Mucosa of rectum (tissue), 2 donors: ENCODE data around the gene PTPRD.
"Not testable (repeated sequence)": the region's sequence is repeated elsewhere in the genome, so short reads cannot be mapped to it uniquely, and the experiment has no call there.

Source experiments
- H3K27ac ChIP-seq, 2 donors: one replicate each; pipeline ENCODE4 v1.7.0; 2013; ENCODE audit warnings: inconsistent platforms in 2 of 2, low read depth in 2 of 2, low read length in 2 of 2
- H3K27me3 ChIP-seq, 2 donors: one replicate each; pipeline ENCODE4 v1.7.0; 2013; ENCODE audit warnings: low read length in 2 of 2; ENCODE audit not compliant: control insufficient read depth in 2 of 2, insufficient read depth in 2 of 2
- H3K36me3 ChIP-seq, 2 donors: one replicate each; pipeline ENCODE4 v1.7.0; 2013; ENCODE audit warnings: low read length in 2 of 2; ENCODE audit not compliant: control insufficient read depth in 2 of 2, insufficient read depth in 2 of 2
- H3K4me1 ChIP-seq, 2 donors: one replicate each; pipeline ENCODE4 v1.7.0; 2013; ENCODE audit warnings: low read length in 2 of 2, mild to moderate bottlenecking in 1 of 2; ENCODE audit not compliant: control insufficient read depth in 2 of 2, insufficient read depth in 2 of 2
- H3K4me3 ChIP-seq, 2 donors: one replicate each; pipeline ENCODE4 v1.7.0; 2013; ENCODE audit warnings: low read length in 2 of 2
- H3K9ac ChIP-seq, 2 donors: one replicate each; pipeline ENCODE4 v1.7.0; 2013; ENCODE audit warnings: low read length in 2 of 2, low read depth in 1 of 2, mild to moderate bottlenecking in 1 of 2
- H3K9me3 ChIP-seq, 2 donors: one replicate each; pipeline ENCODE4 v1.7.0; 2013; ENCODE audit warnings: low read length in 2 of 2; ENCODE audit not compliant: control insufficient read depth in 2 of 2
- donor health status: healthy.
- donor health status: Normal muscosa, but diverticular disease.

PTPRD gene

GRCh38 chr9:9002826-9003583 lies 1609.8 kb downstream of the PTPRD start:
- Histone ChIP-seq H3K4me1 (no peaks in the 10 kb centered on the region), H3K9ac (no peak overlapping the region), H3K27ac (no peak overlapping the region), H3K27me3 (no peaks in the 10 kb centered on the region), H3K4me3 (no peak overlapping the region), H3K36me3 (no peaks in the 10 kb centered on the region), H3K9me3 (no peaks in the 10 kb centered on the region)

- H3K27ac ChIP-seq: no peak overlapping the region
- H3K4me1 ChIP-seq: no peaks in the 10 kb centered on the region
- H3K4me3 ChIP-seq: no peak overlapping the region
- no peaks in the 10 kb centered on the region for H3K27me3 ChIP-seq
- H3K9me3 ChIP-seq: no peaks in the 10 kb centered on the region
- no peak overlapping the region for H3K9ac ChIP-seq
- no peaks in the 10 kb centered on the region for H3K36me3 ChIP-seq
These were observed 1632.2 kb downstream of the PTPRD start for GRCh38 chr9:8980496-8981013.

GRCh38 chr9:8978334-8978733 lies 1634.5 kb downstream of the PTPRD start:
- H3K27me3 ChIP-seq: no peaks in the 10 kb centered on the region
- H3K9me3 ChIP-seq: no peaks in the 10 kb centered on the region
- H3K36me3 ChIP-seq: no peaks in the 10 kb centered on the region
- no peaks in the 10 kb centered on the region for H3K4me1 ChIP-seq
- no peak overlapping the region for H3K27ac ChIP-seq
- H3K9ac ChIP-seq: no peak overlapping the region
- H3K4me3 ChIP-seq: no peak overlapping the region

DNA sequence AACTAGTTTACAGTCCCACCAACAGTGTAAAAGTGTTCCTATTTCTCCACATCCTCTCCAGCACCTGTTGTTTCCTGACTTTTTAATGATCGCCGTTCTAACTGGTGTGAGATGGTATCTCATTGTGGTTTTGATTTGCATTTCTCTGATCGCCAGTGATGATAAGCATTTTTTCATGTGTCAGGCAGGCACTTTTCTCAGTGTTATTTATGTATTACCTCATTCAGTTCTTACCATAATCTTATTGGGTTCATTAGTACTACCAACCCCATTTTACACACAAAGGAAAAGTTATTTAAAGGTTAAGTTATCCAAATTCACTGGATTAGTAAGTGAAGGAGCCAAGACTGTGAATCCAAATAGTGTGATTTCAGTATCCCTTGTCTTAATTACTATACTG lies 1644.5 kb downstream of the PTPRD start:
- not testable (repeated sequence) for H3K9me3 ChIP-seq, H3K36me3 ChIP-seq, H3K4me3 ChIP-seq, H3K27ac ChIP-seq, H3K9ac ChIP-seq, H3K27me3 ChIP-seq, H3K4me1 ChIP-seq

DNA sequence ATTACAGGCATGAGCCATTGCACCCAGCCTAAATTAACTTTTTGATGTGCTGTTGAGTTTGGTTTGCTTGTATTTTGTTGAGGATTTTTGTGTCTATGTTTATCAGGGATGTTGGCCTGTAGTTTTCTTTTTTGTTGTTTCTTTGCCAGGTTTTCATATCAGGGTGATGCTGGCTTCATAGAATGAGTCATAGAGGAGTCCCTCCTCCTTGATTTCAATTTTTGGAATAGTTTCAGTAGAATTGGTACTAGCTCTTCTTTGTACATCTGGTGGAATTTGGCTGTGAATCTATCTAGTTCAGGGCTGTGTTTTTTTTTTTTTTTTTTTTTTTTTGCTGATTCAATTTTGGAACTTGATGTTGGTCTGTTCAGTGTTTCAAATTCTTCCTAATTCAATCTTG lies 1648.9 kb downstream of the PTPRD start:
- Histone ChIP-seq H3K27me3 (no peaks in the 10 kb centered on the region), H3K9me3 (no peaks in the 10 kb centered on the region), H3K9ac (no peak overlapping the region), H3K4me1 (no peaks in the 10 kb centered on the region), H3K36me3 (no peaks in the 10 kb centered on the region), H3K4me3 (no peak overlapping the region), H3K27ac (no peak overlapping the region)

DNA sequence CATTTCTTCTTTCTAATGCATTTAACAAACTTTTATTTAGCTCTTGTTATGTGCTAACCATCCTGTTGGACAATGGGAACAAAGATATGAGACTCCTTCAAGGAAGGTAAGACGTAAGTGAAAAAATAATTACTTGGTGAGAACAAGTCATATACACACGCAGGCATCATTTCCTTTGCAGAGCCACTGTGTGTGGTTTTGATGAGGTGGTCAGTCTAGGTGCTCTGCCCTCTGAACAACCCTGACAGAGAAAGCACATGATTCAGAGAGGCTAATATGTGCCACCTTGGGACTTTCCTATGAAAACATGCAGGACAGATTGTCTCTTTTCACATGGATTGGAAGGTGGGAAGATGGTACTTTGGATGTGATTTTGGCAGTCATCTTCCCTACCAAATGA lies 1650.7 kb downstream of the PTPRD start:
- no peaks in the 10 kb centered on the region for H3K9me3 ChIP-seq
- H3K36me3 ChIP-seq: no peaks in the 10 kb centered on the region
- no peak overlapping the region for H3K27ac ChIP-seq
- no peaks in the 10 kb centered on the region for H3K4me1 ChIP-seq
- no peaks in the 10 kb centered on the region for H3K27me3 ChIP-seq
- H3K9ac ChIP-seq: no peak overlapping the region
- no peak overlapping the region for H3K4me3 ChIP-seq

GRCh38 chr9:8961186-8961851 lies 1651.5 kb downstream of the PTPRD start:
- Histone ChIP-seq H3K9ac (no peak overlapping the region), H3K9me3 (no peaks in the 10 kb centered on the region), H3K27ac (no peak overlapping the region), H3K4me1 (no peaks in the 10 kb centered on the region), H3K27me3 (no peaks in the 10 kb centered on the region), H3K36me3 (no peaks in the 10 kb centered on the region), H3K4me3 (no peak overlapping the region)

DNA sequence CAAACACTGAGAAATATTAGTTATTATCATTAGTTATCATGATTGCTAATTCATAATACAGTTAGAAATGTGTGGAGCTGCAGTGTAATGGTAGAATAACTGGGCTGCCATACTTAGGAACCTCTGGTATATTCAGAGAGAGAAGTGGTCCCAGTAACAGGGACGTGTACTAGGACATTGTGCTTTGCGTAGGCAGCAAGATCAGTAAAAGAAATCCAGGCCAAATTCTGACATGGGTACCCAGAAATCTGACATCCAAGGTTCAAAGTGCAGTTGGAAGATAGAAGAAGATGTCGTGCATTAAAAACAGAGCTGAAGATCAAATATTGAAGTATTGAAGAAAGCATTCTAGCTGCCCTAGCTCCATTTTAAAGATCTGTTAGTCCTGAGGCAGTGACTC lies 1652.5 kb downstream of the PTPRD start:
- Histone ChIP-seq H3K4me1 (no peaks in the 10 kb centered on the region), H3K9ac (no peak overlapping the region), H3K36me3 (no peaks in the 10 kb centered on the region), H3K27me3 (no peaks in the 10 kb centered on the region), H3K9me3 (no peaks in the 10 kb centered on the region), H3K4me3 (no peak overlapping the region), H3K27ac (no peak overlapping the region)

DNA sequence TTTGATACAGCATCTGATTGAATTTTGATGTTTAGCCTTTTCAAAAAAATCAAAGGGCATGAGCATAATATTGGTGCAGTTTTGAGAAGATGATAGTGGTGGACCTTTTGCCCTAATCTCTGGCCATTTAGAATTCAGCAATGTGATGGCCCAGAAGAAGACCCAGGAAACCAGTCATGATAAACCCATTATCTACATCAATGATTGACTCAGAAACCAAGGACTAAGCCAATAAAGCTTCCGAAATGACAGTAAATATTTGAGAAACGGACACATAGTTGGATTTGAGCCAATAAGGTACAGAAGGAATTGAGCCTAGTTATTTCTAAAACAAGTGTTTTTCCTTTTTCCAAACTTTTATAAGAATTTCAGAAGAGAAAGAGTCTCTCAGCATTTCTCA lies 1654.4 kb downstream of the PTPRD start:
- H3K27me3 ChIP-seq: no peaks in the 10 kb centered on the region
- H3K9ac ChIP-seq: no peak overlapping the region
- H3K9me3 ChIP-seq: no peaks in the 10 kb centered on the region
- H3K27ac ChIP-seq: no peak overlapping the region
- H3K36me3 ChIP-seq: no peaks in the 10 kb centered on the region
- no peaks in the 10 kb centered on the region for H3K4me1 ChIP-seq
- H3K4me3 ChIP-seq: no peak overlapping the region

DNA sequence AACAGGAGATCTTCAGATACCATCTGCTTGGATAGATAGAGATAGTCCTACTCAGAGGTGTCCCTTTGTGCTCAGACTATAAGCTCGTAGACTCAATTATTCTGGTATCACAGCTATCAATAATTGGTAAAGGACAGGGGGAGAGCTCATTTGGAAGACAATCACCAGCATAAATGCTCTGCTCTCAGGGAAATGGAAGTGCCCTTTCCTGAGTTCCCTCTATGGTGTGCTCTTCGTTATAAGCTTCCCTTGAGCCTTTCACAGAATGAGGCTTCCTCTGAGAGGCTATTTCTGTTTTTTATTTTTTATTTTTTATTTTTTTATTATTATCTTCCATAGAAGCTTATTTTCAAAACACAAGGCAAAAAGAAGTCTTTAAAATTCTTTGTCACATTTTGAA lies 1657.5 kb downstream of the PTPRD start:
- no peaks in the 10 kb centered on the region for H3K27me3 ChIP-seq
- no peaks in the 10 kb centered on the region for H3K9me3 ChIP-seq
- H3K36me3 ChIP-seq: no peaks in the 10 kb centered on the region
- no peak overlapping the region for H3K4me3 ChIP-seq
- no peak overlapping the region for H3K27ac ChIP-seq
- H3K9ac ChIP-seq: no peak overlapping the region
- H3K4me1 ChIP-seq: no peaks in the 10 kb centered on the region
